Right atrium auricular region (tissue), 2 donors: Measurements from ENCODE around the gene MRPS5. TPM values are rescaled to one million over a fixed set of nuclear protein-coding genes. Genes with fewer than 3 reads are reported as not detected.
A peak's percentile ranks its signal among the peaks of the same experiment; 100 is the strongest.

ENCODE experiments used
- DNase-seq: peaks from one replicate; pipeline ENCODE4 v3.0.0-alpha.2; 2019; ENCODE audit warnings: low spot score
- H3K27ac ChIP-seq, 2 donors: fragments of 200-600 bp; sonication (generic); 1 replicate in 1 of 2; 2 replicates in 1 of 2; pipeline ENCODE4 v1.5.1; 2016 to 2019
- H3K27me3 ChIP-seq, 2 donors: fragments of 200-600 bp; sonication (generic); one replicate each; pipeline versions ENCODE4 v1.5.1 to v1.6.0; 2017 to 2019
- H3K36me3 ChIP-seq: fragments of 200-600 bp; sonication (generic); one replicate; pipeline ENCODE4 v1.5.1; 2016
- H3K4me1 ChIP-seq, 2 donors: fragments of 200-600 bp; sonication (generic); one replicate each; pipeline versions ENCODE4 v1.5.1 to v1.6.0; 2017 to 2019
- H3K4me3 ChIP-seq, 2 donors: fragments of 200-600 bp; sonication (generic); 1 replicate in 1 of 2; 2 replicates in 1 of 2; pipeline ENCODE4 v1.5.1; 2017 to 2019; ENCODE audit warnings: mild to moderate bottlenecking in 1 of 2, moderate library complexity in 1 of 2
- H3K9me3 ChIP-seq, 2 donors: fragments of 200-600 bp; sonication (generic); one replicate each; pipeline ENCODE4 v1.5.1; 2019
- total RNA-seq, 2 donors: library from RNA; depleted of rRNA; stranded (reverse); fragments of >200 nt; gene quantifications; one replicate each; pipeline ENCODE4 v1.1.0, GENCODE V29; 2016
- TF ChIP-seq, protein P1 (sequence below), 2 donors: fragments of 200-600 bp; sonication (generic); IDR thresholded peaks; one replicate each; pipeline ENCODE4 v1.5.1; 2019; ENCODE audit warnings: antibody characterized with exemption in 2 of 2

The MRPS5 gene
- total RNA-seq, 2 donors from 2014 or later, result 39.0 to 57.7 TPM

DNA sequence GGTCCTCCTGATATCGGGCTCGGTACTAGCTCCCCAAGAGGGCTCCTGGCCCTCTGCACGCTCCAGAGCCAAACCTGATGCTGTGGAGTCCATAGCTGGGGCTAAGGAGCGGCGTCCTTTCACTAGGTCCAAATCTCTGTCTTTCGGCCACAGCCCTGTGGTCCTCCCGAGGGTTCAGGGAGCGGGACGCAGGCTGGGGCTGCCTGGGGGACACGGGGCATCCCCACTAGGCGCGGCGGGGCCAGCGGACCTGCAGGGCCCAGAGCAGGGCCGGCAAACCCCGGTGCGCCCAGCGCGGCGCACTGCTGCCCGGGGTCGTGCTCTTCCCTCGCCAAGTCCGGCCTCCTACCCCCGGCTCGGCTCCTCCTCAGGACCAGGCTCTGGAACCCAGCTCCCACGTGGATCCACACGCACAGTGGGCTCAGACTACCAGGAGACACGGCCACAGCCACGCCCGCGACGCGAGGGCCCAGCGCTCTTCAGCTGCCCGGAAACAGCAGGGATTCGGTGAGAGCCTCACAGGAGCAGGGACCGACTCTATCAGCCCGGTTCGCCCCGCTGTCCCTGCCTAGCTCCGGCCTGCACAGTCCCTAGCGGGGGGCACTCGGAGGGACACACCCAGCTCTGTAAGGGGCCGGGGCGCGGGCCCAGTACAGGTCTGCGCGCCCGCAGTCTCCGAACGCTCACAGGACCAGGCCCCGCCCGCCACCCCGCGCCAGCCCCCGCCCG lies 37.4 kb upstream of the MRPS5 start:
- Histone ChIP-seq H3K36me3 (peaks cover 30% of the 10 kb centered on the region), H3K4me1 (peaks cover 0 to 17% of the 10 kb centered on the region in 2 donors), H3K27me3 (no peaks in the 10 kb centered on the region), H3K9me3 (peaks cover 0 to 15% of the 10 kb centered on the region in 2 donors), H3K4me3 (peak overlapping the region; percentile 80), H3K27ac (peak overlapping the region; percentile 75 to 76)
- TF ChIP-seq, protein P1, sequence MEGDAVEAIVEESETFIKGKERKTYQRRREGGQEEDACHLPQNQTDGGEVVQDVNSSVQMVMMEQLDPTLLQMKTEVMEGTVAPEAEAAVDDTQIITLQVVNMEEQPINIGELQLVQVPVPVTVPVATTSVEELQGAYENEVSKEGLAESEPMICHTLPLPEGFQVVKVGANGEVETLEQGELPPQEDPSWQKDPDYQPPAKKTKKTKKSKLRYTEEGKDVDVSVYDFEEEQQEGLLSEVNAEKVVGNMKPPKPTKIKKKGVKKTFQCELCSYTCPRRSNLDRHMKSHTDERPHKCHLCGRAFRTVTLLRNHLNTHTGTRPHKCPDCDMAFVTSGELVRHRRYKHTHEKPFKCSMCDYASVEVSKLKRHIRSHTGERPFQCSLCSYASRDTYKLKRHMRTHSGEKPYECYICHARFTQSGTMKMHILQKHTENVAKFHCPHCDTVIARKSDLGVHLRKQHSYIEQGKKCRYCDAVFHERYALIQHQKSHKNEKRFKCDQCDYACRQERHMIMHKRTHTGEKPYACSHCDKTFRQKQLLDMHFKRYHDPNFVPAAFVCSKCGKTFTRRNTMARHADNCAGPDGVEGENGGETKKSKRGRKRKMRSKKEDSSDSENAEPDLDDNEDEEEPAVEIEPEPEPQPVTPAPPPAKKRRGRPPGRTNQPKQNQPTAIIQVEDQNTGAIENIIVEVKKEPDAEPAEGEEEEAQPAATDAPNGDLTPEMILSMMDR (IDR thresholded peaks at IDR 0.05), result no peak
- DNase-seq, result no peak

DNA sequence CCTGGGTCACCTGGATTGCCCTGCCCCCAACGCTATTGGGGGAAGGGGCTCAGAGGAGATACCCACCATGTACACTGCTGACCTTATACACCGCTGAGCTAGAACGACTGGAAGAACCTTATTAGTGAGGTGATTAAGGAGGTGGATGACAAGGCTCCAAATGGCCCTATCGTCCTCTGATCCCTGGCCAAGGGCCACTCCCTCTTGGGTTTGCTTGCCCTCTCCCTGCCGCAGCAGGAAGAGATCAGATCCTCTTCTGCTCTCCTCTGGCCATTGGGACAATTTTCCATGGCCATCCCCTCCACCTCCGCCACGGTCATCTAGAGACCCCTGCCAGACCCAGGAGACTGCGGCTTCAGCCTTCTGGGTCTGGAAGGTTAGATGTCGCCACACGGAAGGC lies 36.8 kb upstream of the MRPS5 start:
- peak overlapping the region in 1 of 2 donors; percentile 76 for H3K27ac ChIP-seq
- peaks cover 36% of the 10 kb centered on the region for H3K36me3 ChIP-seq
- no peaks in the 10 kb centered on the region for H3K27me3 ChIP-seq
- peaks cover 0 to 11% of the 10 kb centered on the region in 2 donors for H3K4me1 ChIP-seq
- no peak for DNase-seq
- H3K9me3 ChIP-seq, result peaks cover 0 to 21% of the 10 kb centered on the region in 2 donors
- peak overlapping the region; percentile 80 for H3K4me3 ChIP-seq
- TF ChIP-seq, protein P1 (IDR thresholded peaks at IDR 0.05), result no peak

DNA sequence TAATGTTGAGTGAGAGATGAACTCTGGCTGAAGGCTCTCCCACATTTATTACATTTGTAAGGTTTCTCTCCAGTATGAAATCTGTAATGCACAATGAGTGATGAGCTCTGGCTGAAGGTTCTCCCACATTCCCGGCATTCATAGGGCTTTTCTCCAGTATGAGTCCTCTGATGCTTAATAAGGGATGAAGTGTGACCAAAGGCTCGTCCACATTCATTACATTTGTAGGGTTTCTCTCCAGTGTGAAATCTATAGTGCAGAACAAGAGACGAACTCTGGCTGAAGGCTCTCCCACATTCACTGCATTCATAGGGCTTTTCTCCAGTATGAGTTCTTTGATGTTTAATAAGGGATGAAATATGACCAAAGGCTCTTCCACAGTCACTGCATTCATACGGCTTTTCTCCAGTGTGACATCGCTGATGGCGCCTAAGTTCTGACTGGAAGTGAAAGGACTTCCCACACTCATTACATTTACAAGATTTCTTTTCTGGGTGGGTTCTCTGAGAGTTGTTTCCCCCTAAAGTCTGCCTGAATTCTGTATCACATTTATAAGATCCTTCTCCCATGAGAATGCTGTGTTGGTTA lies 27.9 kb upstream of the MRPS5 start:
- Histone ChIP-seq H3K36me3 (peaks cover 64% of the 10 kb centered on the region), H3K4me3 (no peak overlapping the region), H3K9me3 (peaks cover 48 to 100% of the 10 kb centered on the region in 2 donors)

DNA sequence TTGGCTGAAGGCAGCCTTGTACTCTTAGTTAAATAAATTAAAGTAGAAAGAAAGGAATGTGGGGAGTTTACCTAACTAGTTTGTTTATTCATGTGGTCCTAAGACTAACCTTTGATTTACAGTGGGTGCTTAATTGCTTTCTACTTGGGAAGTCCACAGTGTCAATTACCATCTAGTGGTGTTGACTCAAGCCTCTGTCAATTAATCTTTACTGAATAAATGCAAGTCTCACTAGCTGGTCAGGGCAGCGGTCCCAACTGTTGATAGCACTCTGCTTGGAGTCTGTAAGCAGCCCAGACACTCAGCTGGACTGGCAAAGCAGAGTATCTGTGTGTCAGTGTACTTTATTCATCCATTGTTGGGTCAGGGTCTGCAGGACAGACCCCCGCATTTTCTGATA lies 22.2 kb upstream of the MRPS5 start:
- Histone ChIP-seq H3K4me3 (no peak overlapping the region), H3K4me1 (no peaks in the 10 kb centered on the region), H3K36me3 (peaks cover 8% of the 10 kb centered on the region), H3K27me3 (no peaks in the 10 kb centered on the region), H3K9me3 (peaks cover 23 to 71% of the 10 kb centered on the region in 2 donors), H3K27ac (no peak overlapping the region)
- TF ChIP-seq, protein P1 (IDR thresholded peaks at IDR 0.05), result no peak
- no peak for DNase-seq

More for the DNA sequence above, 27.9 kb upstream of the MRPS5 start:
- Histone ChIP-seq H3K27ac (no peak overlapping the region), H3K27me3 (no peaks in the 10 kb centered on the region), H3K4me1 (no peaks in the 10 kb centered on the region)
- DNase-seq, result no peak
- TF ChIP-seq, protein P1 (IDR thresholded peaks at IDR 0.05), result no peak

DNA sequence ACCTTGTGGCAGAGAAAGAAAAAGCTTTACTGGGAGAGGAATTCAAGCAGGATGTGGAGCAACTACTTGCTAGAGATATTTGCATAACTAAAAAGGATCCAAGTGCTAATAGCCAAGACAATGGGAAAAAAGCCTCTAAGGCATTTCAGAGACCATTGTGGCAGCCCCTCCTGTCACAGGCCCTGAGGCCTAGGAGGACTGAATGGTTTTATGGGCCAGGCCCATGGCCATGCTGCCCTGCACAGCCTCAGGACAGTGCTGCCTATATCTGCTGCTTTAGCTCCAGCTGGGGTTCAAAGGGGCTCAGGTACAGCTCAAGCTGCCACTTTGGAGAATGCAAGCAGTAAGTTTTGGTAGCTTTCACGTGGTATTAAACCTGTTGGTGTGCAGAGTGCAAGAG lies 17.1 kb upstream of the MRPS5 start:
- H3K9me3 ChIP-seq, result peaks cover 4 to 24% of the 10 kb centered on the region in 2 donors
- TF ChIP-seq, protein P1 (IDR thresholded peaks at IDR 0.05), result no peak
- no peaks in the 10 kb centered on the region for H3K4me1 ChIP-seq
- H3K4me3 ChIP-seq, result no peak overlapping the region
- no peaks in the 10 kb centered on the region for H3K27me3 ChIP-seq
- H3K27ac ChIP-seq, result no peak overlapping the region
- no peak for DNase-seq
- no peaks in the 10 kb centered on the region for H3K36me3 ChIP-seq
